Progenitor cell of endocrine pancreas (in vitro differentiated cells): ENCODE data around the gene CD164L2. TPM values are rescaled to one million over a fixed set of nuclear protein-coding genes. Genes with fewer than 3 reads are reported as not detected.

ENCODE experiments used
- DNase-seq: peaks from one replicate; pipeline ENCODE4 v3.0.0; 2021; ENCODE audit warnings: low spot score; ENCODE audit not compliant: unreplicated experiment
- H3K27ac Mint-ChIP-seq: 2 replicates; pipeline ENCODE4 v1.8.0; 2021; ENCODE audit warnings: mild to moderate bottlenecking, moderate library complexity, mixed read lengths
- H3K27me3 Mint-ChIP-seq: 2 replicates; pipeline ENCODE4 v1.8.0; 2021; ENCODE audit warnings: mixed read lengths
- H3K36me3 Mint-ChIP-seq: 2 replicates; pipeline ENCODE4 v1.8.0; 2022; ENCODE audit warnings: mixed read lengths; ENCODE audit not compliant: insufficient read depth
- H3K4me1 Mint-ChIP-seq: 2 replicates; pipeline ENCODE4 v1.8.0; 2021; ENCODE audit warnings: low read depth, mixed read lengths
- H3K4me3 Mint-ChIP-seq: 2 replicates; pipeline ENCODE4 v1.8.0; 2021; ENCODE audit warnings: low read depth, mild to moderate bottlenecking, moderate library complexity, mixed read lengths
- H3K9me3 Mint-ChIP-seq: 2 replicates; pipeline ENCODE4 v1.8.0; 2021; ENCODE audit warnings: low read depth, mixed read lengths
- total RNA-seq: library from RNA; stranded (reverse); gene quantifications from 2 replicates; pipeline ENCODE4 v1.2.1, GENCODE V29; 2021
- TF ChIP-seq, protein P1 (sequence below): fragments of 200-600 bp; sonication (generic); IDR thresholded peaks from one replicate; pipeline ENCODE4 v1.5.0; 2021; ENCODE audit warnings: antibody characterized with exemption, mild to moderate bottlenecking; ENCODE audit not compliant: unreplicated experiment

CD164L2 gene
- total RNA-seq, 1 donor from 2014 or later, result not detected

DNA sequence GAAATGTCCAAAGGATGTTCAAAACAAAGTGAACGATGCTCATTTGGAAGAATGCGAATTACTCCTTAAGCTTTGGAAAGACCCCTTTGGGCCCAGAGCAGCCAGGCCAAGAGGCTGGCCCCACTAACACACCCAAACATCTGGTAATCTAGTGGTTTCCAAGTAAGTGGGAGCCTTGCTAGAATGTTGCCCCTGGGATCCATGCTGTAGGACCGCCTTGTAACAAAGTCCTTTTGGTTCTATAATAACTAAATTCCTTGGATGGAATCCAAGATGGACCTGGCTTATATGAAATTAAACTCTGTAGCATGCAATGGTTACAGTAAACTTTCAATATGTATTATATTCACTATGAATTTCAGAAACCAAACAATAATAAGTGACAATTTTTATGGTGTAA lies 34.6 kb upstream of the CD164L2 start:
- H3K27ac Mint-ChIP-seq, result peak overlapping the region; percentile 76
- no peak for DNase-seq
- H3K27me3 Mint-ChIP-seq, result no peaks in the 10 kb centered on the region
- H3K4me1 Mint-ChIP-seq, result peaks cover 33% of the 10 kb centered on the region
- H3K4me3 Mint-ChIP-seq, result no peak overlapping the region
- H3K36me3 Mint-ChIP-seq, result peaks cover 27% of the 10 kb centered on the region
- H3K9me3 Mint-ChIP-seq, result no peaks in the 10 kb centered on the region
- TF ChIP-seq, protein P1, sequence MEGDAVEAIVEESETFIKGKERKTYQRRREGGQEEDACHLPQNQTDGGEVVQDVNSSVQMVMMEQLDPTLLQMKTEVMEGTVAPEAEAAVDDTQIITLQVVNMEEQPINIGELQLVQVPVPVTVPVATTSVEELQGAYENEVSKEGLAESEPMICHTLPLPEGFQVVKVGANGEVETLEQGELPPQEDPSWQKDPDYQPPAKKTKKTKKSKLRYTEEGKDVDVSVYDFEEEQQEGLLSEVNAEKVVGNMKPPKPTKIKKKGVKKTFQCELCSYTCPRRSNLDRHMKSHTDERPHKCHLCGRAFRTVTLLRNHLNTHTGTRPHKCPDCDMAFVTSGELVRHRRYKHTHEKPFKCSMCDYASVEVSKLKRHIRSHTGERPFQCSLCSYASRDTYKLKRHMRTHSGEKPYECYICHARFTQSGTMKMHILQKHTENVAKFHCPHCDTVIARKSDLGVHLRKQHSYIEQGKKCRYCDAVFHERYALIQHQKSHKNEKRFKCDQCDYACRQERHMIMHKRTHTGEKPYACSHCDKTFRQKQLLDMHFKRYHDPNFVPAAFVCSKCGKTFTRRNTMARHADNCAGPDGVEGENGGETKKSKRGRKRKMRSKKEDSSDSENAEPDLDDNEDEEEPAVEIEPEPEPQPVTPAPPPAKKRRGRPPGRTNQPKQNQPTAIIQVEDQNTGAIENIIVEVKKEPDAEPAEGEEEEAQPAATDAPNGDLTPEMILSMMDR, result no peak

DNA sequence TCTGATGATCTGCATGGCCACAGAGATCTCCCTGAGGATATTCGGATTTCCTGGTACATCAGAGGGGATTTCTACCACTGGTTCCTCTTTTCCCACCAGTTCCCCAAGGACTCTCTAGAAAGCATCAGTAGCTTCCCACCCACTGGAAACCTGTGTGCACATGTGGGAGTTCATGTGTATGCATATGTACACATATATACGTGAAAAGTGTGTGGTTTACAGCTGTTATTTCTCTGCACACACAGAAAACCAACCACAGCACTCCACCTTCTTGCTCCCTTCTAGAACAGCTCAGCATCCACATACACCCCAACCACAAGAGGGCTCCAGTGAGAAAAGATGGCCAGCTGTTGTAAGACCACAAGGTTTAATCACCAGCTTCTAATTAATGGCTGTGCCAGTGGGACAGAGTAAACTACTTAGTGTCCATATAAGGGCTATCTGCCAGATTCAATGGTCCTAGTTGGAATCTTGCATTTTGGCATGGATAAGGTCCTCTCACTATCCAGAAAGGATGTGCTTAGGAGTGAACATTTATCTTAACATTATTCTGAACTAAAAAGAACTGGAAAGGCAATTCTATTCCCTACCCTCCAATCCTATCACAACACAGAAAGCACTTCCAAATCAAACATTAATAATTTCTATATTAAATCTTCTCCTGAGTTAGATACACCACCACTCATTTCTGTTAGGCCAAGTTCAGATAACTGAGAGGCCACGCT lies 33.4 kb upstream of the CD164L2 start:
- Mint-ChIP-seq H3K4me1 (peaks cover 33% of the 10 kb centered on the region), H3K9me3 (no peaks in the 10 kb centered on the region), H3K36me3 (peaks cover 29% of the 10 kb centered on the region), H3K4me3 (no peak overlapping the region), H3K27me3 (no peaks in the 10 kb centered on the region), H3K27ac (peak overlapping the region; percentile 59)
- TF ChIP-seq, protein P1, result peak; percentile 57
- DNase-seq, result no peak

DNA sequence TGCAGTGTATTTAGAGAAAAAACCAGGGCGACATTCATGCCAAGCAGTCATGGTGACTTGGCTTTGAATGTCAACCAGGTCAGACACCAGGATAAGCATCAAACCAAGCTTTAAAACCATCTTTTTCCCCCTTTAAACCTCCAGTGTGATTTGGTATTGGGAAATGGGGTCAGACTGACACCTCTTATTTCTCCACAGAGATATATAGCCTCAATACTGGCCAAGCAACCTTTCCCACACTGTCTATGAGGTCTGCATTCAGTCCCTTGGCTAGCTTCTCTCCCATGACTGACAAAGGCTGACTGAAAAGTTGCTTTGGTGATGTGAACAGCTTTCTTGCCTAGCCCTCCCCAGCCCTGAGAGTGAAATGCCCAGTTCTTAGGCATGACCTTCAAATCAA lies 31.0 kb upstream of the CD164L2 start:
- DNase-seq, result no peak
- Mint-ChIP-seq H3K27ac (no peak overlapping the region), H3K9me3 (no peaks in the 10 kb centered on the region)

DNA sequence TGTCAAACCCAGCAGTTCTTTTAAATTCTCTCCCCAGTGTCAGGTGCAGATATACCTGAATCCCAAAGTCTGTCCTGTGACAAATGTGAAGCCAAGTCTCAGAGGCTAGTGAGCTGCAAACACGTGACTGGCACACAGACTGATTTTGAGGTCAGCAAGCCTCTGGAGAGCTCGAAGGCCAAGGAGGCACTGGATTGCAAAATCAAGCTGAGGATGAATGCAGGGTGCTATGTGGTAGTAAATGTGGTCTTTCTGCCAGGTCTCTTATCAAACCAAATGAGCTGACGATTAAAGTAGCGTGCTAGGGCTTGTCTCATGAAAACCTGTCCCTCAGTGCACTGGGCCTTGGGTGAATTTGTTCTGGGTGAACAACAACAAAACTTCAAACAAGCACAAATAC lies 29.9 kb upstream of the CD164L2 start:
- TF ChIP-seq, protein P1, result no peak
- H3K4me3 Mint-ChIP-seq, result no peak overlapping the region
- H3K9me3 Mint-ChIP-seq, result no peaks in the 10 kb centered on the region
- no peak for DNase-seq
- peaks cover 20% of the 10 kb centered on the region for H3K4me1 Mint-ChIP-seq
- no peak overlapping the region for H3K27ac Mint-ChIP-seq
- peaks cover 32% of the 10 kb centered on the region for H3K36me3 Mint-ChIP-seq
- no peaks in the 10 kb centered on the region for H3K27me3 Mint-ChIP-seq

More for the DNA sequence above, 31.0 kb upstream of the CD164L2 start:
- Mint-ChIP-seq H3K4me3 (no peak overlapping the region), H3K4me1 (peaks cover 31% of the 10 kb centered on the region), H3K27me3 (no peaks in the 10 kb centered on the region), H3K36me3 (peaks cover 29% of the 10 kb centered on the region)
- TF ChIP-seq, protein P1, result no peak

DNA sequence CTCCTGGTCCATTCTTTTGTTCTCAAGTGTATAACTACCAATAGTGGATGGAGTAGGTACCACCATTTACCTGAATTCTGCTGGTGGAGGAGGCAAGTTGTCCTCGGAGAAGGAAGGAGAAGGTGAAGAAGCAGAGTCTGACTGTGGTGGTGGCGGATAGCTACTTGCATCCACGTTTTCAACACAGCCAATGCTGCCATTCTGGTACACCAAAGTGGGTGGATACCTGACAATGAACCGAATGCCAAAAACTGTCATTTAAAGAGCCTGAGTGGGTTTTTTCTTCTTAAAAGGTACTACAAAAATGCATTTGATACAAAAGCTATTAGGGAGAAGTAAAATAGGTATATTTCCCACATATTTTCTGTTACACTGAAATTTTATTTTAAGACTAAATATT lies 29.4 kb upstream of the CD164L2 start:
- TF ChIP-seq, protein P1, result no peak
- Mint-ChIP-seq H3K4me3 (no peak overlapping the region), H3K27me3 (no peaks in the 10 kb centered on the region), H3K9me3 (no peaks in the 10 kb centered on the region), H3K27ac (no peak overlapping the region), H3K4me1 (peaks cover 18% of the 10 kb centered on the region), H3K36me3 (peaks cover 34% of the 10 kb centered on the region)
- DNase-seq, result no peak
